ENCODE measurements around the gene DOK4. TPM values are rescaled to one million over a fixed set of nuclear protein-coding genes. Genes with fewer than 3 reads are reported as not detected.

The DOK4 gene
- total RNA-seq, 1 donor, result 0.94 TPM

DNA sequence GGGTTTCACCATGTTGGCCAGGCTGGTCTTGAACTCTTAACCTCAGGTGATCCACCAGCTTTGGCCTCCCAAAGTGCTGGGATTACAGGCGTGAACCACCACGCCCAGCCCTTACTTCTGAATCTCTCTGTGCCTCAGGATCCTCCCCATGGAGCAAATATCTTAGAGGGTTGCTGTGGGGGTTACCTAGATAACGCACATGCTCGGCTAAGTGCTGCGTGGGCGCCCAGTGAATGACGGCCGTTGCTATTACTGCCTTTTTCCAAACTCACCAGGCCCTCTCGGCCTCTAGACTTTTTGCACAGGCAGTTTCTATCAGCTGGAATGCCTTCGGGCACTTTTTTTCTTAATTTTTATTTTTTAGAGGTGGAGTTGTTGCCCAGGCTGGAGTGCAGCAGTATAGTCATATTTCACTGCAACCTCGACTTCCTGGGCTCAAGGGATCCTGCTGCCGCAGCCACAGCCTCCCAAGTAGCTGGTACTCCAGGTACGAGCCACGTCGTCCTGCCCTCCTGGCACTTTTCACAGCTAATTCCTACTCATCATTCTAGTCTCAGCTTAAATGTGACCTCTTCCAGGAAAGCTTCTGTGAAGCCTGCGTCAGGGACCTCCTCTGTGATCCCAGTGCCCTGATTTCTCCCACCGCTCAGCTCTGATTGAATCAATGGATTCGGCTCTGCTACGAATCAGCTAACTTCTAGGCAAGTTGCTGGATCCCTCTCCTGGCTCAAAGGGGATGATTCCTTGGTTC lies 41.5 kb upstream of the DOK4 start:
- Histone ChIP-seq H3K9me3 (ENCODE audit: low read depth, low read length) (no peaks in the 10 kb centered on the region), H3K4me1 (ENCODE audit: insufficient read depth, low read length) (peaks cover 47% of the 10 kb centered on the region), H3K4me3 (ENCODE audit: low read length) (no peak overlapping the region), H3K27me3 (ENCODE audit: insufficient read depth, low read length) (no peaks in the 10 kb centered on the region)

DNA sequence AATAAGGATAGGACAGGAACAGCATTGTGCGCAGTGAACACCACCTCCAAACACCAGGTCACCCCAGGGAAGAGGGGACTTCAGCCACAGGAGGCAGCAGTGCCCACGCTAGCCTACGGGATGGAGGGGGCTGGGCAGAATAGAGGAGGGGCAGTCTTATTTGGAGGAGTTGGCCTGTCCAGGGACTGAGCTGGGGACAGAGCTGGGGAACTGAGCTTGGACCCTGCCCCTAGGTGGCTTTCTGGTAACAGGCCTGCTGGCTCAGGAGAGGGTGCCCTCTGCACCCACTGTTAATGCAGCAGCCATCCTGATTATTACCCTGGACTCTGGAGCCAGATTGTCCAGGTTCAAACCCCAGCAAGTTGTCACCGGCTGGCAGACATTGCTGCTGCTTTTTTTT lies 40.7 kb upstream of the DOK4 start:
- no peaks in the 10 kb centered on the region for H3K9me3 ChIP-seq (ENCODE audit: low read depth, low read length)
- no peak overlapping the region for H3K4me3 ChIP-seq (ENCODE audit: low read length)
- H3K4me1 ChIP-seq (ENCODE audit: insufficient read depth, low read length), result peaks cover 48% of the 10 kb centered on the region
- H3K27me3 ChIP-seq (ENCODE audit: insufficient read depth, low read length), result no peaks in the 10 kb centered on the region

DNA sequence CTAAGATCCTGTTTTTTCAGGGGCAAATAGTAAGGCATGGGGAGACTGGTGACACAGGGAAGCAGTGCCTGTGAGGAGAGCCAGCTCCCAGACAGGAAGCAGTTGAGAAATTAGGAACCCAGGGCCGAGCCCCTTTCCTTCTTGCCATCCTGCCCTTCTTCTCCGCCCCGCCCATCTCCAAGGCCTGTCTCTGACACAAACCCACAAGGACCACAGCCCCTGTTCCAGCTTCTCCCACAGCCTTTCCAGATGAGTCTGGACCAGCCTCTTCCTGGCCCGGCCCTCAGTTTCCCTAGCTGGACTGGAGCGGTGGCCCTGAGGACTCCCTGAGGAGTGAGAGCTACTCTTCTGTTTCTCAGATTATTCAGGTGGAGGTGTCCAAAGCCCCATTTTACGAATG lies 40.2 kb upstream of the DOK4 start:
- peaks cover 42% of the 10 kb centered on the region for H3K4me1 ChIP-seq (ENCODE audit: insufficient read depth, low read length)
- H3K4me3 ChIP-seq (ENCODE audit: low read length), result no peak overlapping the region
- no peaks in the 10 kb centered on the region for H3K9me3 ChIP-seq (ENCODE audit: low read depth, low read length)
- H3K27me3 ChIP-seq (ENCODE audit: insufficient read depth, low read length), result no peaks in the 10 kb centered on the region

DNA sequence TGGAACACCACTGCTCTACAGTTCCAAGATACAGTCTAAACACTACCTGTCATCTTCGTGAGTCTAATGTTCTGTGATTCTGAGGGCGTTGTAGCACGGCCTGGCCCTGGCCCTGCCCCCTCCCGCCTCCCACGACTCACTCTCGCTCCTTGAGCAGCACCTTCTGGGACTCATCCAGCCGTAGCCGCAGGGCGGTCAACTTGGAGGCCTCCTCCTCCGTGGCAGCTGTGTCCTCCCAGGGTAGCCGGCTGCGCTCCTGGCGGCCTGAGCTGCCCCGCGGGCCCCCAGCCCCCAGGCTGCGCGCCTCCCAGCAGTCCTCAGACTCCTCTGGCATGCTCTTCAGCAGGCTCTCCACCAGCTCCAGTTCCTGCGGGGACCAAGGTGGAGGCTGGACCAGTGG lies 39.5 kb upstream of the DOK4 start:
- H3K4me1 ChIP-seq (ENCODE audit: insufficient read depth, low read length), result peaks cover 35% of the 10 kb centered on the region
- no peaks in the 10 kb centered on the region for H3K27me3 ChIP-seq (ENCODE audit: insufficient read depth, low read length)
- no peak overlapping the region for H3K4me3 ChIP-seq (ENCODE audit: low read length)
- H3K9me3 ChIP-seq (ENCODE audit: low read depth, low read length), result no peaks in the 10 kb centered on the region

DNA sequence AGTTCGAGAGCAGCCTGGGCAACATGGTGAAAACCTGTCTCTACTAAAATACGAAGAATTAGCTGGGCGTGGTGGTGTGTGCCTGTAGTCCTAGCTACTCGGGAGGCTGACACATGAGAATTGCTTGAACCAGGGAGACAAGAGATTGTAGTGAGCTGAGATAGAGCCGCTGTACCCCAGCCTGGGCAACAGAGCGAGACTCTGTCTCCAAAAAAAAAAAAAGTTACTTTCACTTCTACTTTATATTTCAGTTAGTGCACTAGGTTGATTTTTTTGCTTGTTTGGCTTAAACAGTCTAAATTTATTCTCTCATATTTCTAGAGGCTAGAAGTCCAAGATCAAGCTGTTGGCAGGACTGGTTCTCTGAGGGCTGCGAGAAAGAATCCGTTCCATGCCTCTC lies 36.7 kb upstream of the DOK4 start:
- H3K4me3 ChIP-seq (ENCODE audit: low read length), result no peak overlapping the region

DNA sequence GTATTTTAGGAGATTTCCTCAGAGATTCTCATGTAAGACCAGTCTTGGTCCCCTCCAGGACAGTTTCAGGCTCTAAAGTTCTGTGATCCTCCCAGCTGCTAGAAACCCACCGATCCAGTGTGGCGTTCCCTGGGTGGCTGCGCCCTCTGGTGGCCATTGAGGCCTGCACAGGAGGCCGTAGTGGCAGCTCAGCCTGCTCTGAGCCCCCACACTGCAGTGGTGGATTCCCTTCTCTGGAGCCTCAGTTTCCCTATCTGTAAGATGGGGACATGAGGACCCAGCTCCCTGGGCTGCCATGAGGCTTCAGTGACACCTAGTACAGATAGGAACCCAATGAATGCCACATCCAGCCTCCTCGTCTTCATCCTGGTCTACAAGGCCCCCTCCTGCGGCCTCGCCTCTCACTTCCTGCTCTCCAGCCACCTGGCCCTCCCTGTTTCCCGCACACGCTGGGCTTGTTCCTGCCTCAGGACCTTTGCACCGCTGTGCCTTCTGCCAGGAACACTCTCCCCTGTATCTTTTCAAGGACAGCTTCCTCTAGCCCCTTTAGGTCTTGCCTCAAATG lies 33.6 kb upstream of the DOK4 start:
- Histone ChIP-seq H3K4me1 (ENCODE audit: insufficient read depth, low read length) (peaks cover 15% of the 10 kb centered on the region), H3K9me3 (ENCODE audit: low read depth, low read length) (no peaks in the 10 kb centered on the region), H3K4me3 (ENCODE audit: low read length) (no peak overlapping the region), H3K27me3 (ENCODE audit: insufficient read depth, low read length) (no peaks in the 10 kb centered on the region)

More for the DNA sequence above, 36.7 kb upstream of the DOK4 start:
- H3K9me3 ChIP-seq (ENCODE audit: low read depth, low read length), result no peaks in the 10 kb centered on the region
- H3K27me3 ChIP-seq (ENCODE audit: insufficient read depth, low read length), result no peaks in the 10 kb centered on the region
- H3K4me1 ChIP-seq (ENCODE audit: insufficient read depth, low read length), result peaks cover 24% of the 10 kb centered on the region

DNA sequence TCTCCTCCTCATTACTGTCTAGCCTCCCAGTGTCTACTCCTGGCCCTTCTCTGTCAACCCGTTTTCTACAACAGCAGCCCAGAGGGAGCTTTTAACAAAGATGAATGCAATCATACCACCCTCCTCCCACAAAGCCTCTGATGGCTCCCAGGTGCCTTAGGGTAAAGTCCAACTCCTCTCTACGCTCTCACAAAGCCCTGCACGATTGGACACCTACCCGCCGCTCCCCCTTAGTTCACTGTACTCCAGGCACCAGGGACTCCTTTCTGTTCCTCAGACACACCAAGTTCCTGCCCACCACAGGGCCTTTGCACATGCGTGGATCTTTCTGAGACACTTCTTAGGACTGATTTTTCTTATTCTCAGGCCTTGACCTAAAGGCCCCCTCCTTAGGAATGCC lies 32.6 kb upstream of the DOK4 start:
- Histone ChIP-seq H3K9me3 (ENCODE audit: low read depth, low read length) (no peaks in the 10 kb centered on the region), H3K27me3 (ENCODE audit: insufficient read depth, low read length) (no peaks in the 10 kb centered on the region), H3K4me3 (ENCODE audit: low read length) (no peak overlapping the region), H3K4me1 (ENCODE audit: insufficient read depth, low read length) (peaks cover 15% of the 10 kb centered on the region)

DNA sequence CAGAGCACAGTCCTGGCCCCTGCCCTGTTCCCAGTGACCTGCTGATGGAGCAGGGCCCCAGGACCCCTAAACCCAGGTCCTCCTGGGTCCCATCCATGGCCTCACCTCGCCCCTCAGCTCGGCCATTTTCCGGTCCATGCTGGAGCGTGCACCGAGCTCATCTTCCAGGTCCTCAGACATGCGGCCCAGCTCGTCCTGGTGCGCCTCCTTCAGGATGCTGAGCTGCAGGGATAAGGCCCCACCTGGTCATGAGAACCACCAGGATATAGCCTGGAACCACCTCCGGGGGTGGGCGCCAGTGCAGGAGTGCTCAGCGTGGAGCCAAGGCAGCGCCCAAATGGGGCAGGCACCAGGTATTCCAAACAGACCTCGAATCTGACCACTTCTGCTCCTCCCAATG lies 32.2 kb upstream of the DOK4 start:
- no peaks in the 10 kb centered on the region for H3K9me3 ChIP-seq (ENCODE audit: low read depth, low read length)
- H3K4me1 ChIP-seq (ENCODE audit: insufficient read depth, low read length), result peaks cover 15% of the 10 kb centered on the region
- no peak overlapping the region for H3K4me3 ChIP-seq (ENCODE audit: low read length)
- no peaks in the 10 kb centered on the region for H3K27me3 ChIP-seq (ENCODE audit: insufficient read depth, low read length)

DNA sequence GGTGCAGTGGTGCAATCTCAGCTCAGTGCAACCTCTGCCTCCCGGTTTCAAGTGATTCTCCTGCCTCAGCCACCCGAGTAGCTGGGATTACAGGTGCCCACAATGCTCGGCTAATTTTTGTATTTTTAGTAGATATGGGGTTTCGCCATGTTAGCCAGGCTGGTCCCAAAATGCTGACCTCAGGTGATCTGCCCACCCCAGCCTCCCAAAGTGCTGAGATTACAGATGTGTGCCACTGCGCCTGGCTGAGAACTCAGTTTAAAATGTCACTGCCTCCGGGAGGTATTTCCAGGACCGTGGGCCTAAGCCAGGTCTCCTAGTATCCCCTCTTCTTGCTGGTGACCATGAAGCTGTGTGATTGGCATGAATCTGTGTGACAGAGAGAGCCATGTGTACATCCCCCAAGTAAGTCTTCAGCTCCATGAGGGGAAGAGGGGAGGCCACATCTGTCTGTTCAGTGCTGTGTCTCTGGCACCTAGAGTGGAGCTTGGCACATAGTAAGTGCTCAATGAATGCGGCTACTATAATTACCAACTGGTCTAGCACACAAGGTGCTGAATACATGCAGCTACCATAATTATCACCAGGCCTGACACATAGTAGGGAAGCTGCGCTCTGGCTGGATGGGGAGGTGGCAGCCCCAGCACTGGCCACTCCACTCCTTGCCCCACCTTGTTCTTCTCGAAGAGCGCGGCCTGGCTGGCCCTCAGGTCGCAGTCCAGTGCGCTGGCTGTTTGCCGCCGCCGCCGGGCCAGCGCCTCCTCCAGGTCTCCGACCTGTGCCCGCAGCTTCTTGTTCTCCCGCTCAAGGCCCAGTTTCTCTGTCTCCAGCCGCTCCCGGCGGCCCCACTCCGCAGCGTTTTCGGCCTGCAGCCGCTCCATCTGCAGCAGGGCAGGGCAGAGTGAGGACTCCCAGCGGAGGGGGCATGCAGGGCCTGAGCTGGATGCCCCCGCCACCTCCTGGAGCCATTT lies 31.4 kb upstream of the DOK4 start:
- H3K9me3 ChIP-seq (ENCODE audit: low read depth, low read length), result no peaks in the 10 kb centered on the region
- no peak overlapping the region for H3K4me3 ChIP-seq (ENCODE audit: low read length)
- peaks cover 12% of the 10 kb centered on the region for H3K4me1 ChIP-seq (ENCODE audit: insufficient read depth, low read length)
- no peaks in the 10 kb centered on the region for H3K27me3 ChIP-seq (ENCODE audit: insufficient read depth, low read length)

DNA sequence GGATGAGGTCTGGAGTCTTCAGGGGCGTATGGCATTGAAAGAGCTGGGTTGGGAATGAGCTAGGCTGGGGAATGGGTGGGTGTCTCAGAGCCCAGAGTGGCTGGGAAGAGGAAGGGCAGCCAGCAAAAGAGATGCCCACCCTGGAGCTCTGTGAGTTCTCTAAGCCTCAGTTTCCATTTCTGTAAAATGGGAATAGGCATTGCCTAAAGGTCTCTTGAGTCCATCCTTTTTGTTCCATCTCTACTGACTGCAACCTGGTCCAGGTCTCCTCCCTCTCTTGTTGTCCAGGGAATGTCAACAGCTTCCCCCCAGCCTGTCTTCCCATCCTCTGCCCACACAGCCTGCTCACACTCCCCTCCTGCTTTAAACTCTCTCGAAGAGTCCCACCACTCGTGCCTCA lies 30.5 kb upstream of the DOK4 start:
- Histone ChIP-seq H3K4me1 (ENCODE audit: insufficient read depth, low read length) (peaks cover 6% of the 10 kb centered on the region), H3K9me3 (ENCODE audit: low read depth, low read length) (no peaks in the 10 kb centered on the region), H3K27me3 (ENCODE audit: insufficient read depth, low read length) (no peaks in the 10 kb centered on the region), H3K4me3 (ENCODE audit: low read length) (no peak overlapping the region)

DNA sequence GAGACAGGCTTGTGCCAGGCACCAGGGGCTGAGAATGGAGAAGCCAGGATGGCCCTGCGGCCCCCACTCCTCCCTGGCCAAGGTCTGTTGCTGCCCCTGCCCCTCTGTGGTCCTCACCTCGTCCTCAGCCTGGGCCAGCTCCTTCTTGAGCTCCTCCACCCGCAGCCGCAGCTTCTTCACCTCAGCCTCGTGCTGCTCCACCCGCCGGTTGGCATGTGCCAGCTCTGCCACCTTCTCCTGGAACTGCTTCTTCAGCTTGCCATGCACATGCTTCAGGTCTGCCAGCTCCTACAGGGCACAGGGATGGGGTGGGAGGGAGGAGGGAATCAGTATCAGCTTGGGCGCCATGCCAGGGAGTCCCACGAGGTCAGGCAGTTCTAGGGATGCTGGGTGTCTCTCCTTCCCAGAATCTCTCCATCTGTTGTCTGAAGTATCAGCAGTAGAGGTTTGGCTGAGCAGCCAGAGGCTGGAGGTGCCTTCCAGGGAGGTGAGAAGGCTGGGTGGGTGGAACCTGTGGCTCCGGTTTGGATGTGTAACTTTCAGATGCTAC lies 30.0 kb upstream of the DOK4 start:
- H3K27me3 ChIP-seq (ENCODE audit: insufficient read depth, low read length), result no peaks in the 10 kb centered on the region
- no peaks in the 10 kb centered on the region for H3K9me3 ChIP-seq (ENCODE audit: low read depth, low read length)
- peaks cover 6% of the 10 kb centered on the region for H3K4me1 ChIP-seq (ENCODE audit: insufficient read depth, low read length)
- no peak overlapping the region for H3K4me3 ChIP-seq (ENCODE audit: low read length)

DNA sequence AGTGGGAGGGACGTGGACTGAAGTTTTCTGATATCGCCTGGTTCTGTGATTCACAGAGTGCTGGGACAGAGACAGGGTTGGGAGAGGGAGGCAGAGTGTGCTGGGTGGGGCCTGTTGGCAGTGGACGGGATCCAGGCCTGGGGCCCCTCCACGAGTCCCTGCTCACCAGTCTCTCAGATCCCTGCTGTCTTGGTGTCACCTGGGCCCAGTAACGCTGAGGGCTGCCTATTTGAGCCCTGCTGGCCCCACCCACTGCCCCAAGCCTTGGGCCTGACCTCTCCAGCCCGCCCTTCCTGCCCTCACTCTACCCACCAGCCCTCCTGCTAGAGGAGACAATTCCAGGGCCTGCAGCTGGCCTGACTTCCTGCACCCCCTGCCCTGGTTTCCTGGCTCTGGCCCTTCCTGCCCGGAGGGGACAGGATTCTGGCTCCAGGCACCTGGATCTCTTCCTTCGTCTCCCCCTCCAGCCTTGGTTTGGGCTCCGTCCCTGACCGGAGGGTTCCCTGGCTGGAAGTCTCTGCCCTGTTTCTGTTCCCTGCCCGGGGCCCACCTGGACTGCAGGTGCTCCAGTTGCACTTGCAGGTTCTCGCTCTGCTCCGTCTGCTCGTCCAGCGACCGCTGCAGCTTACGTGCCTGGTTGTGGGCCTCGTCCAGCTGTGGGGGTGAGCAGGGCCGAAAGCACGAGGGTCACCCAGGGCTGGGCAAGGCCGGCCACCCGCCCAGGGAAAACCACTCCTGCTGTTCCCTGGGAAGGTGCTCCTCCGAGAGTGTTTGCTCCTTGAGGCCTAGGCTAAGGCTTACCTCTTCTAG lies 28.7 kb upstream of the DOK4 start:
- H3K4me1 ChIP-seq (ENCODE audit: insufficient read depth, low read length), result peaks cover 5% of the 10 kb centered on the region
- H3K27me3 ChIP-seq (ENCODE audit: insufficient read depth, low read length), result no peaks in the 10 kb centered on the region
- H3K4me3 ChIP-seq (ENCODE audit: low read length), result no peak overlapping the region

DNA sequence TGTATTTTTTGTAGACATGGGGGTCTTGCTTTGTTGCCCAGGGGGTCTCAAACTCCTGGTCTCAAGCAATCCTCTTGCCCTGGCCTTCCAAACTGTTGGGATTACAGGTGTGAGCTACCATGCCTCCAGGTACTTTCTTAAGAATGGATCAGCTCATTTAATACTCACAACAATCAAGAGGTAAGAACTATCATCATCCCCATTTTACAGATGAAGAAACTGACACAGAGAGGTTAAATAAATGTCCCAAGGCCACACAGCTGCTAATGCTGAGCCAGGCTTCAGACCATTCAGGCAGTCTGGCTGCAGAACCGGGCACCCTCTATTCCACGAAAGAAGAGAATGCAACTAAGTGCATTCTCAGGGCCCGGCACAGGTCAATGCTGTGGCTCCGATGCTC lies 28.1 kb upstream of the DOK4 start:
- Histone ChIP-seq H3K4me3 (ENCODE audit: low read length) (no peak overlapping the region), H3K27me3 (ENCODE audit: insufficient read depth, low read length) (no peaks in the 10 kb centered on the region), H3K4me1 (ENCODE audit: insufficient read depth, low read length) (no peaks in the 10 kb centered on the region), H3K9me3 (ENCODE audit: low read depth, low read length) (no peaks in the 10 kb centered on the region)

More for the DNA sequence above, 28.7 kb upstream of the DOK4 start:
- no peaks in the 10 kb centered on the region for H3K9me3 ChIP-seq (ENCODE audit: low read depth, low read length)

DNA sequence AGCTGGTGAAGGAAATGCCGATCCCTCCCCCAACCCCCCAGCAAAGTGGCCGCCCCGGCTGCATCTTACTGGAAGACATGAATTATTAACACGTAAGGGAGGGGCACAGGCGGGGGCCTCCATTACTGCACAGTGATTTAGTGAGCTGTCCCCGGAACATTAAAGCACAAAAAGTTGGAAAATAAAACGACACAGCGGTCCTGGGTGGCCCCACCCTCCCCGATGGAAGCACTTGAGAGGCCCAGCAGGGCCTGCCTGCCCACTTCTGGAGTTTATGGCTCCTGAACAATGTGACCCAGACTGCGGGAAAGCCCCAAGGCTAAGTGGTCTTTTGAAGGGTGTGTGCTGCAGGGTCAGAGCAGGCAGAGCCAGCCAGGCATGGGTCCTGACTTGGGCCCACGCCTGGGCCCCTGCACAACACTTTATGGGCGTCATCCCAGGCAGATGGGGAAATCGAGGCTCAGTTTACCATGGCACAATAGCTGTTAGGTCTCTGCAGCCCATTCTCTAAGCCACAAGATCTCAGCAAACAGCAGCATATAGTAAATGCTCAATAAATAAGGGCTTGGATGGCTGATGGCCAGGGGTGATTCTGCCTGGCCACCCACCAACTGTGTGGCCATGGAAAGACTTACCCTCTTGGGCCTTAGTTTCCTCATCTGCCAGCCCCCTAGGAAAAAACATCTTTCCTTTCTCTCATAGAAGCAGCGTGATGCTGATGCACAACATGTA lies 27.2 kb upstream of the DOK4 start:
- Histone ChIP-seq H3K4me1 (ENCODE audit: insufficient read depth, low read length) (no peaks in the 10 kb centered on the region), H3K27me3 (ENCODE audit: insufficient read depth, low read length) (no peaks in the 10 kb centered on the region), H3K9me3 (ENCODE audit: low read depth, low read length) (no peaks in the 10 kb centered on the region)

More for the DNA sequence above, 27.2 kb upstream of the DOK4 start:
- H3K4me3 ChIP-seq (ENCODE audit: low read length), result no peak overlapping the region

Data from mononuclear cell (primary cell).